ENCODE results near the gene FANCC. TPM values are rescaled to one million over a fixed set of nuclear protein-coding genes. Genes with fewer than 3 reads are reported as not detected.

Gene FANCC
- total and polyA plus RNA-seq, 2 experiments from 2014 or later, result 11.9 to 14.0 TPM

DNA sequence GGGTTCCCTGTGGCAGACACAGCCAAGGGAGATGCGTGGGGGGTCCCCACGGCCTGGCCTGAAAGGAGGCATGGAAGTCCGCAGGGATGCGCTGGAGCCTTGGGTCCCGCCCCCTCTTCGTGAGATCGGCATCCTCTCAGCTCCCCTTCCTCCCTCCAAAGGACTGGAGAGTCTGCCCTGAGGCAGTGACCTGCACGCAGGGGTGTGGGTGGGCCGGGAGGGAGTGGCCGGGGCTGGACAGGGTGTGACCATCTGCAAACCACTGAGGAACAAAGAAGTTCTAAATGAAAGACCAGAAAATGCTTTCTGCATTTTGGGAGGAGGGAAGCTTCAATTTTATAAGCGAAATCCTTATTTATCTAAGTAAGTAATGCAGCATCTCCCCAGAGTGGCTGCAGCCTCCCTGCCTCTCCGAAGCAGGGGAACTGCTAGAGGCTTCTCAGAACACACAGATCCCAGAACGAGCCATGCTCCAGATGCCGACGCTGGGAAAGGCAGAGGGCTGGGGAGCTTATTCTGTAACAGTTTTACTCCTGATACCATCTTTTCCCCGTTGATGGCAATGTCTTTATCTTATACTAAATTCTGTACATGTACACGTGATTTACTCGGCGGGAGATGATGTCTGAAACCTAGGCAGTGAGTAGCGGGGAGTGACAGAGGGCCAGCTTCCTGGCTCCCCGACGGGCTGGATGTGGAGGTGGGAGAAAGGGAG lies 221.7 kb downstream of the FANCC start:
- DNase-seq (ENCODE audit: low read depth in 1 of 2, low spot score in 1 of 2), result no peak
- H3K9me3 ChIP-seq (ENCODE audit: low read depth), result no peaks in the 10 kb centered on the region
- no peaks in the 10 kb centered on the region for H3K27me3 ChIP-seq
- H3K4me1 ChIP-seq (ENCODE audit: low read depth), result peaks cover 28% of the 10 kb centered on the region
- no peak overlapping the region for H3K4me3 ChIP-seq
- H3K36me3 ChIP-seq, result no peaks in the 10 kb centered on the region
- TF ChIP-seq, protein P1, sequence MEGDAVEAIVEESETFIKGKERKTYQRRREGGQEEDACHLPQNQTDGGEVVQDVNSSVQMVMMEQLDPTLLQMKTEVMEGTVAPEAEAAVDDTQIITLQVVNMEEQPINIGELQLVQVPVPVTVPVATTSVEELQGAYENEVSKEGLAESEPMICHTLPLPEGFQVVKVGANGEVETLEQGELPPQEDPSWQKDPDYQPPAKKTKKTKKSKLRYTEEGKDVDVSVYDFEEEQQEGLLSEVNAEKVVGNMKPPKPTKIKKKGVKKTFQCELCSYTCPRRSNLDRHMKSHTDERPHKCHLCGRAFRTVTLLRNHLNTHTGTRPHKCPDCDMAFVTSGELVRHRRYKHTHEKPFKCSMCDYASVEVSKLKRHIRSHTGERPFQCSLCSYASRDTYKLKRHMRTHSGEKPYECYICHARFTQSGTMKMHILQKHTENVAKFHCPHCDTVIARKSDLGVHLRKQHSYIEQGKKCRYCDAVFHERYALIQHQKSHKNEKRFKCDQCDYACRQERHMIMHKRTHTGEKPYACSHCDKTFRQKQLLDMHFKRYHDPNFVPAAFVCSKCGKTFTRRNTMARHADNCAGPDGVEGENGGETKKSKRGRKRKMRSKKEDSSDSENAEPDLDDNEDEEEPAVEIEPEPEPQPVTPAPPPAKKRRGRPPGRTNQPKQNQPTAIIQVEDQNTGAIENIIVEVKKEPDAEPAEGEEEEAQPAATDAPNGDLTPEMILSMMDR (IDR thresholded peaks at IDR 0.05; ENCODE audit: low read depth, low read length), result no peak
- H3K27ac ChIP-seq, result no peak overlapping the region

DNA sequence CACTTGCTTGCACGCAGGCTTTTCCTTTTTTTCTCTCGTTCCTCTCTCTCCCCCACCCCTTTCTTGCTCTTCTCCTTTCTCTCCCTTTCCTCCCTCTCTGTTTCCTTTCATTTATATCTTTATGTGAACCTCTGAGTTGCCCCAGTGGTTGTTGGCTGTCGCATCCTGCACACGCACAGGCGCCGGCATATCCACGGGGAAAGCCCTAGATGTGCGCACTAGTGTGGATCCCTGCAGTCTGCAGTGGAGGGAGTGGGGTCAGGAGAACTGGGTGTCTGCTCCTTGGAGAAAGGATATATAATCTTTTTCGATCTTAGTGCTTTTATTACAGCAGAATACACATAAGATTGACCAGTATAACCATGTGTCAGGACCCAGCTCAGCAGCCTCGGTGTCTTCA lies 223.5 kb downstream of the FANCC start:
- no peaks in the 10 kb centered on the region for H3K9me3 ChIP-seq (ENCODE audit: low read depth)
- no peak for DNase-seq (ENCODE audit: low read depth in 1 of 2, low spot score in 1 of 2)
- H3K27me3 ChIP-seq, result no peaks in the 10 kb centered on the region
- H3K27ac ChIP-seq, result no peak overlapping the region
- H3K36me3 ChIP-seq, result no peaks in the 10 kb centered on the region
- H3K4me3 ChIP-seq, result no peak overlapping the region
- TF ChIP-seq, protein P1 (IDR thresholded peaks at IDR 0.05; ENCODE audit: low read depth, low read length), result no peak
- H3K4me1 ChIP-seq (ENCODE audit: low read depth), result peaks cover 27% of the 10 kb centered on the region

DNA sequence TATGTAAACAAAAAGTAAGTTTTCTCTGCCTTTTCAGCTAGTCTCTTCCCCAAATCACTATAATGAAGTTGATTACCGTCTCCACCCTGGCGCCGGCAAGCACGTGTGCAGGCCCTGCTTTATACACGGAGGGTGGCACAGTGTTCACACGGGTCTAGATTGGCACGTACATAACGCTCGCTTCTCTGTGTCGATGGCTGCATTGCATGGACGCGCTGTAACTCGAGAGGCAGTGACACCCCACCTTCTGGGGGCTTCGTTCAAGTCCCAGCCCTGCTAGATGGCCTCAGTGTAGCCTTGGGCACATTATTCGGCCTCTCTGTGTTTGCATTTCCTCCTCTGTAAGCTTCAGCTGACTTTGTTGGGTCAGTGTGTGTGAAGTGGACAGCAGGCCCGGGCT lies 223.9 kb downstream of the FANCC start:
- Histone ChIP-seq H3K36me3 (no peaks in the 10 kb centered on the region), H3K27ac (no peak overlapping the region), H3K4me1 (ENCODE audit: low read depth) (peaks cover 23% of the 10 kb centered on the region), H3K27me3 (no peaks in the 10 kb centered on the region), H3K9me3 (ENCODE audit: low read depth) (no peaks in the 10 kb centered on the region), H3K4me3 (no peak overlapping the region)
- TF ChIP-seq, protein P1 (IDR thresholded peaks at IDR 0.05; ENCODE audit: low read depth, low read length), result no peak
- no peak for DNase-seq (ENCODE audit: low read depth in 1 of 2, low spot score in 1 of 2)

DNA sequence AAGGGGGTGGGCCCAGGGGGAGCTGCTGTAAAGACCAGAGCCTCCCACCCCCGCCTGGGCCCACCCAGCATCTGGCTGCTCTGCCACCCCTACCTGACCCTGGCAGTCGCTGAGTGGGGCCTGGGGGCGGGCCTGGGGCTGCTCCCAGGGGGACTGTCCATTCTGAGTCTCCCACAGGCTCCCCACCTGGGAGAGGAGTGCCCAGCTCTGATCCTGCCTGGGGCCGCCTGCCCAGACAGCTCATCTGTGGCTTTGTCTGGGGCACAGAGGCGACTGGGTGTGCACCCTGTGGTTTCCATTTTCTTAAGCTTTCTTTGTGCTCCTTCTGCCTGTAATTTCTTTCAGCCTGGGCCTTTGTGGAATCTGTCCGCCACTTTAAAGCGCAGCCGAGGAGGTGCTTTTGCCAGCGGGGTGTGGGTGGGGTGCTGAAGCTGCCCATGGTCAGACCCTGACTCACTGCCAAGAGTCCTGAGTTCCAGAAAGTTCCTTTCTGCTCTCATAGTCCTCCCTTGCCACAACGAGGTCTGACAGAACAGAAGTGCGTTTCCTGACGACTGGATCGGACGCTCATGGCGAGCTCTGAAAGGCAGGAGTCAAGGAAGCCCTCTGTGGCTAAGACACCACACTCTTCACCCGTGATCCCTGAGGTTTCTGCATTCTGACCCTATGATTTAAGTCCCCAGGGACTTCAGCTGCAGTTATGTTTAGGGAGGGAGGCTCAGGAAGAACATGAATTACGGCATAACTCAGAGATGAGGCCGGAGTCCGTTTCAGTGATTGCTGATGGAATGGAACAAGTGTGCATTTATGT lies 225.0 kb downstream of the FANCC start:
- Histone ChIP-seq H3K27ac (peak overlapping the region; percentile 75), H3K4me1 (ENCODE audit: low read depth) (peaks cover 17% of the 10 kb centered on the region)
- TF ChIP-seq, protein P1 (IDR thresholded peaks at IDR 0.05; ENCODE audit: low read depth, low read length), result no peak

DNA sequence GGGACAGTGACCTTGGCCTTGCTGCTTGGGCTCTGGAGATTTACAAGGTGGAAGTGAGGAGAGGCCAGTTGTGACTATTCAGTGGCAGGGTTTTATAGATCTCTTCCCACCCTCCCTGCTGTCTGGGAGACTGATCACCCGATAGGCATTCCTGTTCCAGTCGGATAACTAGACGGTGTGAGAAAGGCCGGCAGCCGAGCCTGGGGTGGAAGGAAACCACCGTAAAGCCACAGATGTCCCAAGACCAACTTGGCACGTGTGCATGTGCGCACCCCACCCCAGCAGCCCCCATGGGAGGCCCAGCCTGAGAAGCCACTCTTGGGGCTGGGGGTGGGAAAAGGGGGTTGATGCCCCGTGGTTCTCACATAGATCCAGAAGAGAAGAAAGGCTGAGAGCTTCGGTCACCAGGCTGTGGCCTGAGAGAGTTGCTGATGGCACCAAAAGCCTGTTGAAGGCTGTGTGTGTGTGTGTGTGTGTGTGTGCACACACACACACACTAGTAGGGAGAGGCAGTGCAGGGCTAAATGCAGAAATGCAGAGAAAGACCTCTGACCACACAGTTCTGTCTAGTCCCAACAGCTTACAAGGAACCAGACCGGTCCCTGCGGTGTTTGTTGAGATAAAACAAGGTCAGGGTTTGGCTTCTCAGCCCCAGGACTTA lies 225.8 kb downstream of the FANCC start:
- H3K4me1 ChIP-seq (ENCODE audit: low read depth), result peaks cover 17% of the 10 kb centered on the region
- TF ChIP-seq, protein P1 (IDR thresholded peaks at IDR 0.05; ENCODE audit: low read depth, low read length), result no peak
- peak overlapping the region; percentile 75 for H3K27ac ChIP-seq

More for the DNA sequence above, 225.0 kb downstream of the FANCC start:
- Histone ChIP-seq H3K27me3 (no peaks in the 10 kb centered on the region), H3K36me3 (no peaks in the 10 kb centered on the region), H3K9me3 (ENCODE audit: low read depth) (no peaks in the 10 kb centered on the region), H3K4me3 (no peak overlapping the region)
- DNase-seq (ENCODE audit: low read depth in 1 of 2, low spot score in 1 of 2), result peak in 1 of 2 donors; percentile 62

More for the DNA sequence above, 225.8 kb downstream of the FANCC start:
- H3K4me3 ChIP-seq, result no peak overlapping the region
- DNase-seq (ENCODE audit: low read depth in 1 of 2, low spot score in 1 of 2), result peak; percentile 41 to 62
- no peaks in the 10 kb centered on the region for H3K27me3 ChIP-seq
- H3K9me3 ChIP-seq (ENCODE audit: low read depth), result no peaks in the 10 kb centered on the region
- H3K36me3 ChIP-seq, result peaks cover 3% of the 10 kb centered on the region
